Stimulated activated CD8-positive, alpha-beta memory T cell treated with anti-CD3 and anti-CD28 coated beads, Interleukin-7, amount 100 ng/mL, for 24 hours (primary cell): Measurements from ENCODE around the gene NUDT21.
"Not testable (repeated sequence)": the region's sequence is repeated elsewhere in the genome, so short reads cannot be mapped to it uniquely, and the experiment has no call there.

Experiments used
- DNase-seq: peaks from one replicate; pipeline ENCODE4 v3.0.0-alpha.2; 2020; ENCODE audit warnings: low read depth

The NUDT21 gene

DNA sequence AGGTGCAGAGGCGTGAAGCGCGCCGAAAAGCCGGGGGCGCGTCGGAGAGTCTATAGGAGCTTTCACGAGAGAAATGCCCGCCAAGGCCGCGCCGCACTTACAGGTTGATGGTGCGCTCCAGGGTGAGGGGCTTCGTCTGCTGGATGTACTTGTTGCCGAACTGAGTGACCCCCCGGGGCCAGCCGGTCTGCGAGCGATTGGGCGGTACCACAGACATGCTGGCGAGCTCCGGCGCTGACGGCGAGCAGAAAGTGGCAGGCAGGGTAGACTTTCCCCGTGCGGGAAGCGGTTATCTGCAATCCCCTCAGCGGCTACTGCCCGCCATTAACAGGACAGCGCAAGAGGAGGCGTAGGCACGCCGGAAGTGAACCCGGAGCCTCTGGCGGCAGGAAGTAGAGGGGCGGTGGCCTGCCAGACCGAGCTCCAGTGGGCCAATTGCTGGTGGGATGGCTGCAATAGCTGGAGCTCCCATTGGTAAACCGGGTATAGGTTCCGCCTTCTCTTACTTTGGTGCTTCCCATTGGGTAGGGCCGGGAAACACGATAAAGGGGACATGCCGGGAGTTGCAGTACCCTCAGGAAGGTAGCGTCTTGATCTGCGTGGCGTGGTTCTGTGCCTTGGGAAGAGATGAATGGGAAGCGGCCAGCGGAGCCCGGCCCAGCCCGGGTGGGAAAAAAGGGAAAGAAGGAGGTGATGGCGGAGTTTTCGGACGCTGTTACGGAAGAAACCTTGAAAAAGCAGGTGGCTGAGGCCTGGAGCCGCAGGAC is at the start of gene NUDT21, which contains the start of gene OGFOD1:
NUDT21 (minus strand) TSS at position 347 of the 767 bp plus-strand sequence; CDS start at position 217, 130 bp downstream.
OGFOD1 (plus strand) TSS at position 569 of the 767 bp plus-strand sequence; CDS start at position 628, 59 bp downstream.
- peak; percentile 70 for DNase-seq

DNA sequence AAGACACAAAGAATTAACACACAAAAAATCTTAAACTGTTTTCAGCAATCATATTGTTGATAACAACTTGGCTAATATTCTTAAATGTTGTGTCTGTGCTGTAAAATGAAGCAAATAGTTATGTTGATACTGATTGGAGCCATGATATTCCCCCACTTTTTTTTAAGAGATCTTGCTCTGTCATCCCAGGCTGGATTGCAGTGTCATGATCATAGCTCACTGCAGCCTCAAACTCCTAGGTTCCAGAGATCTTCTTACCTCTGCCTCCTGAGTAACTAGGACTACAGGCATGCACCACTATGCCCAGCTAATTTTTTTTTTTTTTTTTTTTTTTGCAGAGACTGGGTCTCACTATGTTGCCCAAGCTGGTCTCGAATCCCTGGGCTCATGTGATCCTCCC is 42.7 kb upstream of the NUDT21 start:
- no peak for DNase-seq

DNA sequence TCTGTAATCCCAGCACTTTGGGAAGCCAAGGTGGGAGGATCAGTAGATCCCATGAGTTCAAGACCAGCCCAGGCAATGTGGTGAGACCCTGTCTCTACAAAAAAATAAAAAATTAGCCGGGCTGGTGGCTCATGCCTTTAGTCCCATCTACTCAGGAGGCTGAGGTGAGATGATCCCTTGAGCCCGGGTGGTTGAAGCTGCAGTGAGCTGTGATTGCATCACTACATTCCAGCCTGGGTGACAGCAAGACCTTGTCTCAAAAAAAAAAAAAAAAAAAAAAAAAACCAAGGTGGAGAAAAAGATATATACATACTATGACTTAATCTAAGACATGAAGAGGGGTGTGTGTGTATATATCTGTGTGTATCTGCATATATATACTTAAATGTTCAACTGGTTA is 42.0 kb upstream of the NUDT21 start:
- DNase-seq = no peak

DNA sequence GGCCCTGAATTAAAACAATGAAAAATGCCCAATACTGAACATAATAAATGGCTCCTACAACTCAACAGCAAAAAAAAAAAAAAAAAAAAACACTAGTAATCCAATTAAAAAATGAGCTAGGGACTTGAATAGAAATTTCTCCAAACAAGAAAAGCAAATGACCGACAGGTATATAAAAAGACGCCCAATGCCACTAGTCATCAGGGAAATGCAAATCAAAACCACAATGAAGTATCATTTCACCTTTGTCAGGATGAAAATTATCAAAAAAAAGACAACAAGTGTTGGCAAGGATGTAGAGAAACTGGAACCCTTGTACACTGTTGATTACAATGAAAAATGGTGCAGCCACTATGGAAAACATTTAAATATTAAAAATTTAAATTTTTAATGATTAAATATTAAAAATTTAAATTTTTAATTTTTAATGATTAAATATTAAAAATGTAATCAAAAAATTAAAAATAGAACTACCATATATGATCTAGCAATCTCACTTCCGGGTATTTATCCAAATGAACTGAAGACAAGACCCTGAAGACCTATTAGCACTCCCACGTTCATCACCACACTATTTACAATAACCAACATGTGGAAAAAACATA is 40.6 kb upstream of the NUDT21 start:
- no peak for DNase-seq

DNA sequence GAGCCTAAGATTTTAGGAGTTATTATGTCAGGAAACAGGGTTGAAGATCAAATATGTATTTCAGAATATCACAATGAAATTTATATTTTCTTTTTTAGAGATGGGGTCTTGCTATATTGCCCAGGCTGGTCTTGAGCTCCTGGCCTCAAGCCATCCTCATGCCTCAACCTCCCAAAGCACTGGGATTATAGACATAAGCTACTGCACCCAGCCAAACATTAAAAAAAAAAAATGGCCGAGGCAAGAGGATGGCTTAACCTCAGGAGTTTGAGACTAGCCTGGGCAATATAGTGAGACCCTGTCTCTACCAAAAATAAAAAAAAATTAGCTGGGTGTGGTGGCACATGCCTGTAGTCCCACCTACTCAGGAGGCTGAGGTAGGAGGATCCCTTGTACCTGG is 37.7 kb upstream of the NUDT21 start:
- DNase-seq = not testable (repeated sequence)

DNA sequence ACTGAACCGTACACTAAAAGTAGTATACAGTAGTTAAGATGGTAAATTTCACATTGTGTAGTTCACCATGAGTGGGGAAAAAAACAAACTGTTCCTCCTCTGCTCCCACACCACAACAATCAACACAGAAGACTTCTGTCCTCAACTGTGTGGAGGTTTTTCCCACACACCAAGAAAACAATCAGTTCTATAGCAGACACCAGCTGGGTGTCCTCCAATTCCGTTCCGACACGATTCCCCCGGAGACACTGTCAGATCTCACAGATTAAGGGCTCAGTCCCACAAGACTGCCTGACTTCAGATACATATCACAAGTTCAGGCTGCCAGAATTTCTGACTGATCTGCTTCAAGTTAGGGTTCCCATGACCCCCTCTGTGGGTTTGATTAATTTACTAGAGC is 36.9 kb upstream of the NUDT21 start:
- DNase-seq = no peak

DNA sequence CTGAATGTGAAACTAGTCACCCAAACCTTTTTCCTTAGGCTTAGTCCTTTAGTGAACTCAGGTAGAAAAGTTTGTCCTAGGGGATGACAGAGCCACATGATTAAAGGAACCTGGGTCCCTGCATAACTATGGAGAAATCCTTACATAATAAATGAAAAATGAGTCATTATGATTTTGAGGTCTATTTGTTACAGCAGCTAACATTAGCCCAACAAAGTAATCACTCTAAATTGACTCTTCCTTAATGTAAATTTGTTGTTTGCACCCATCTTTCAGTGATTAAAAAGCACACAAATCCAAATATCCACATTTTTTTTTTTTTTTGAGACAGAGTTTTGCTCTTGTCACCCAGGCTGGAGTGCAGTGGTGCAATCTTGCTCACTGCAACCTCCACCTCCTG is 32.3 kb upstream of the NUDT21 start:
- no peak for DNase-seq

DNA sequence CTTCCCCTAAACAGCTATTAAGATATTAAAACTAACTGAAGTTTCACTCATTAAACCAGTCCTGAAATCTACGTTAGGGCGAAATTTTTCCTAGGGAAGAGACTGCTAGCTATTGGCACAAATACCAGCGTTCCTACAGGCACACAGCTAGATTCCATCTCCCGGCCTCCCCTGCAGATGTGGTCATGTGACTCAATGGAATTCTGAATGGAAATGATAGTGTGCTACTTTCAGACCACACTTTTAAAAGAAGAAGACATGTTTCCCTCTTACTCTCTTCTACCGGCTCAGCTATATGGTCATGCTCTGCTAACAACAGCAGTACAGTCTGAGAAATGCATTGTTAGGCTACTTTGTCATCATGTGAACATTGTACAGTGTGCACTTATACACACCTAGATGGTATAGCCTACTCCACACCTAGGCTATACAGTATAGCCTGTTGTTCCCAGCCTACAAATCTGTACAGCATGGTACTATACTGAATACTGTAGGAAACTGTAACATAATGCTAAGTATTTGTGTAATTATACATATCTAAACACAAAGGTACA is 31.6 kb upstream of the NUDT21 start:
- DNase-seq = no peak

DNA sequence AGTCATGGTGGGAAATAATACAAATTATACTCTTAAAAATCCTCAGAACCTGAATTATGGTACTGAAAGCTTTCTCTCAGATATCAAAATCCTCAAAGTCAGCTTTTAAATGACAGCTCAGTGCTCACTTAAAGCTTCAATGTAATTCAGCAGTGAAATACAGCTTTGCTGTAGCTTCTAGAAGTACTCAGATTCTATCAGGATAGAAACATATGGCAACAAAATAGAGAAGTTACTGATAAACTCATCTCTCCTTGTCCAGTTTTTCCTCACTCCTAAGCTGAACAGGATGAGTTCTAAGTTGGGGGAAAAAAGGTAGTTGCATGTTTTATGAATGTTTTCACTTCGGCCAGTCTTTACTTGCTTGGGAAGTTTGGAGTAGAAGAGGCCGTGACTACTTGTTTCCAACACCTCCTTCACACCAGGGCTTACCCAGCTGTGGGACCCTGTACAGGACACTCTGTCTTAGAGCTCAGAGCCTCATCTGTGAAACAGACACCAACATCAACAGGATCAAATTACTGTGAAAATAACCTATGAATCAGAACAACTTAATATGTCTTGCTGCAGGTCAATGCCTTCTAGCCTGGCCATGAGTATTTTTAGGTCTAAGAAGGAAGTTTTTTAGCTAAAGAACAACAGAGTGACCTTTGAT is 30.5 kb upstream of the NUDT21 start:
- DNase-seq = no peak

DNA sequence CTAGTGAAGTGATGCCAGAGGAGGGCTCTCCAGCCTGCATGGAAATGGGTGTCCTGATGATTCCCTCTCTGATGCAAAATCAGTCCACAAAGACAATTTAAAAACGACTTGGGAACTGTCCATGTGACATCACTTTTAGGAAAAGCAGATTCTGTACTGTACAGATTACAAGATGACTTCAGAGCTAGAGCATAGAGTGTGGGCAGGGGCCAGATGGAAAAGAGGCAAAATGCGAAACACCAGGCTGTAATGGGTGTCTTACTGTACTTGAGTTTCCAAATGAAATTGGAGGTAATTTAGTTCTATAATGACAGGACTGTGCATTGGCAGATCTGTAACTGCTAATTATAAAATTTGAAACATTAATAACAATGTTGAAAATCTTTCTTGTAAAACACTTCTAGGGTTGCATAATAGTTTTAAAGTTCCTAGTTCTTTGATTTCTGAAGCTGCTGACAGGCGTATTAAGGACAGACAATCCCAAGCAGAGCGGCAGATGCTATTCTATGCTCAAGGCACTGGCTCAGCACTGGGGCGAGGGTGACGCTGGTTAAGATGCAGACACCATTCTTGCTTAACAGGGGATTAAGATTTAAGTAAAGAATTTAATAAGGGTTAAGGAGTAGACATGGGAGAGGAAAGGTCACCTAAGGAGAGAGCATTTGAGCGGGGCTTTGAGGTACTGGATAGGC is 29.8 kb upstream of the NUDT21 start:
- no peak for DNase-seq

DNA sequence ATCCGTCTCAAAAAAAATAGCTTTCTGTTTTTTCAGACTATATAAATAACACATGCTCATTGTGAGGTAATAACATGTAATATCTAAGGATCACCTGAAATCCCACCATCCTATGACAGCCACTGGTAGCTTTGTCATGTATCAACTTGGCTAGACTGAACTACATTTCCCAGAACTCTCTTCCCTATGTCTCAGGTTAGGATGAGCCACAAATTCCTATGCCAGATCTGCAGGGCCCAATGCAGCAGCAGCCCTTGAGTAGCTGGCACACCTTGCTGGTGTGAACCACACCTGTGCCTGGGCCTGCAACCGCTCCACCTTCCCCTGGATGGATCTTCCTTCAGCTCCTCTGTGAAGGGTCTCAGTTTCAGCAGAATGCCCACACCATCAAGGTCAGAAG is 28.3 kb upstream of the NUDT21 start:
- no peak for DNase-seq

DNA sequence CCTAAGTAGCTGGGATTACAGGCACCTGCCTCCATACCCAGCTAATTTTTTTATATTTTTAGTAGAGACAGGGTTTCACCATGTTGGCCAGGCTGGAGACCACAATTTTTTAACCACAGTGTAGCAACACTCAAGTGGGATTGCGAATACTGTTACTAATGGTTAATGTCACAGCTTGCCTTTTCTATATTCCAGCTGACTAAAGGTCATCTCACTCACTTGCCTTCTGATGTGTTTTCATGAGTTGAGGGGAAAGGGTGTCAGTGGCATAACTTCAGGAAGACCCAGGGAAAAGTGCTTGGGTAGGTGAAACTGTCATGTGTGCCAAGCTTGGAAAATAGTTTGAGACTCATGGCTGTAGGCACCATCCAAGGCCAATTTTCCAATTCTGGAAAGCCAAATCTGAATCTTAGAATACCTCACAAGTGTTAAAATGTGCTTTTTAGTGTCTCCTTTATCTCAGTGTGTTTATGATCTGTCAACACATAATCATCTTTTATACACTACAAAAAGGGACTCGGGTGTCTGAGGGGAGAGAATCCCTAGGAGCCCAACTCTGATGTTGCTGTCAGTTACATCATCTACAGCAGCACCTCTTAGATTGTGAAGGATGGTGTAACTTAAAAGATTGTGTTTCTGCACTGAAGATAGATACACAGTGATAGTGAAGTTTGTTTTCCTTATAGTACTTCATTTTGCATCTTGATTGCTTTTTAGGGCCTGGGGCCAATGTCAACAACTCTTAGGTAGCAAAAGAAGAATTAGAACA is 27.3 kb upstream of the NUDT21 start:
- no peak for DNase-seq

DNA sequence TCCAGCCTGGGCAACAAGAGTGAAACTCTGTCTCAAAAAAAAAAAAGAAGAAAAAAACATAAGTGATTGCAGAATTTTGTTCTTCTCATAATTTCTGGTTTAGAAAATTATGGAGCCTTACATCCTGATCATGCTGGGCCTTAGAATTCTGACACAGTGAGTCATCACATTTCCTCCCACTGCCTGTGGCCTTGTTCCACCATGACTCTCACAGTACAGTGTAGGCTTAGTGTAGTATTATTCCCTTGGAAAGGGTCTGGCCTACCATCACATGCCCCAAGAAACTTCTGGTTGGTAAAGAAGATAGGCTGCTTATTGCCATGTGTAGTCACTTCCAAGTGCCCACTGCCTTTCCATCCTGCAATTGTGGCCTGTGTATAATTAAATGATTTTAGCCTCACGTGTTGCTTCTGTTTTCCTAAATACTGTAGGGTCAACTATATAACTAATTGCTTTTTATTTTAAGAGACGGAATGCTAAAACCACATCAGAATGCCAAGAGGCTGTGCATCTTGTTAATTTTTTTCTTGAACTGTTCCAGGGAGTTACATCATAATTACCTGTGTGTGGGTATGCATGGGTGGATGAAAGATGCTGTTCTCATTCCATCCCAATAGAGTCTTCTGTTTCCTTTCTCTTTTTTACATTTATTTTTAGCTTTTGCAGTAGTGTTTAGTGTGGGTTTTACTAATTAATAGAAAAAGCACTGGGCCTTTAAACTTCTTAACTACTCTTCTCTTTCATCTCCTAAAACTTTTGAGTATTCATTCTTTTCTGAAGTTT is 26.2 kb upstream of the NUDT21 start:
- DNase-seq = no peak

DNA sequence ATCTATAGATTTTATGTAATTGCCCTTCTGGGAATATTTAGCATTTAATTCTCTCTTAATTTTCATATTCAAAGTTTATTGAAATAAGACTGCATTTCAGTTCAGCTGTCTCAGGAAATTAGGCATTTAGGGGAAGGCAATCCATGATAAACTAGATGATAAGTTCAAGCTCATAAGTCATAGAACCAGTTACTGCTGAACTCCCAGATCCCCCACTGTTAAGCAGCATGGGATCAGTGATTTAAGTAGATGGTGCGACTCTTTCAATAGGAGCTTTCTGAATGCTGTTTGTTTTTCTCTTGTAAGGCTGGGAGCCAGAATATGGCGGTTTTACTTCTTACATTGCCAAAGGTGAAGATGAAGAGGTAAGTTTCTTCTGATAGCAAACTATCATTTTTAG is 24.1 kb upstream of the NUDT21 start:
- DNase-seq = no peak

DNA sequence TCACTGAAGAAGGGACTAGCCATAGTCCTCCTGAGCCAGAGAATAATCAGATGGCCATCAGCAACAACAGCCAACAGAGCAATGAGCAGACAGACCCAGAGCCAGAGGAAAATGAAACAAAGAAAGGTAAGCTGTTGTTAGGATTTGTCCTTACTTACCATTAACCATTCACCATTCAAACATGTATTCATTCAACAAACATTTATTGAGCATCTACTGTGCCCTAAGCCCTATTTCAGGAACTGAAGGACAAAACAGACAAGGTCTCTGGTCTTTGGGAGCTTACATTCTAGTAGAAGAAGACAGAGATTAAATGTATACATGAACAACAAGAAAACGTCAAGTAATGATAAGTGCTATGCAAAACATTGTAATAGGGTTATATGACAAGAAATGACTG is 19.5 kb upstream of the NUDT21 start:
- no peak for DNase-seq

DNA sequence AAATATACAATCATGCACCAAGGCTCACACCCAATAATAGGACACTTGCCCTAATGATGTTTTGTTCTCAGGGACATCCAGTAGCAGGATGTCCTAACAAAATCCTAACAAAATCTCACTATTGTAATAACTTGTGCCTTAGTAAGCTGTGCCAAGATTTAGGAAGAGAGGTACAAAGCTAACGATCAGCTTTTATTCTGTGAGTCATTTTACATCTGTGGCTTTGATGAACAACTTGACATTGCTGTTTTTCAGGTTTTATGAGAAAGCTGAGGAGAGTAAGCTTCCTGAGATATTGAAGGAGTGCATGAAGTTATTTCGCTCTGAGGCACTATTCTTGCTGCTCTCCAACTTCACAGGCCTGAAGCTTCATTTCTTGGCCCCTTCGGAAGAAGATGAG is 19.1 kb upstream of the NUDT21 start:
- DNase-seq = no peak

DNA sequence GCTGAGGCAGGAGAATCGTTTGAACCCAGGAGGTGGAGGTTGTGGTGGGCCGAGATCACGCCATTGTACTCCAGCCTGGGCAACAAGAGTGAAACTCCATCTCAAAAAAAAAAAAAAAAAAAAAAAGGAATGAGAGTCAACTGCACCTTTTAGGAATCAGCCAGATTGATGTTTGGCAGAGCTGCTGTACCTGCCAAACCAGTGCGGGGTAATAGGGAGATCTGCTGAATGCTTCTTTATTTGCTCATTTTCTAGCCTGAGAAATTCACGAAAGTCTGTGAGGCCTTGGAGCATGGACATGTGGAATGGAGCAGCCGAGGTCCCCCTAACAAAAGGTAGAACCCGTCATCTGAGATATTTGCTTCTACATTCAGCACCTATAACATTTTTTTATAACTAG is 18.6 kb upstream of the NUDT21 start:
- DNase-seq = no peak

DNA sequence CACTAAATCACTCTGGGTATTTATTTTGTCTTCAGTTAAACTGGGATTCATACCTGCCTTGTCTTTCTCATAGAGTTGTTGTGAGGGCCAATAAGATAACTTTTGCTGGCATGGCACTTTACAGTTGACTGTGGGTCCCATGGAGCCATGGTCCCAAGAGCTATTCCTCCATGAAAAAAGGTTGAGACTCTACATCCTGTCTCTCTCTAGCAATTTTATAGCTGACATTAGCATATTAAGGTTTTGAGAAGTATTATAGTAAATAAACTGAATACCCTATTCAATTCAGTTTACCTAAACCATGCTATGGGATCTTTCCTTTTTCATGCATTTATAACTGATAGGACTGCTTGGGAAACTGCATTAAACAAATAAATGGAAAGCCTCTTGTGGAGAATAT is 17.7 kb upstream of the NUDT21 start:
- DNase-seq = no peak

DNA sequence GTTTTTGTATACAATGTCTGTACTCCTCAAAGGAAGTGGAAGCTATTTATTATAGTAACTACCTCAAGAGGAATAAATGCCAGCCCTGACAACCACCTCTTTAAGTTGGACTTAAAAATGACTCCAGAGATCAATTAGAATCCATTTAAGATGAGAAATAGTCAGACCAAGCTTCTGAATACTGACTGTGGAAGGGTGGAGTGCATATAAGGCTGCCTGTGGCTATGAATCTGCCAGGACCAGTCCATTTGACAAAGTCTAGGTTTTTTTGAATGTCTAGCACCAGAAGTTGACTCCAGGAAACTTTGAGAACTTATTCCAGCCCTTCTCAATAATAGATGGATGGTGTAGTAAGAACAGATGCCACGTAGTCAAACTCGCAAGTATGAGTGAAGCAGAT is 15.2 kb upstream of the NUDT21 start:
- DNase-seq = no peak

DNA sequence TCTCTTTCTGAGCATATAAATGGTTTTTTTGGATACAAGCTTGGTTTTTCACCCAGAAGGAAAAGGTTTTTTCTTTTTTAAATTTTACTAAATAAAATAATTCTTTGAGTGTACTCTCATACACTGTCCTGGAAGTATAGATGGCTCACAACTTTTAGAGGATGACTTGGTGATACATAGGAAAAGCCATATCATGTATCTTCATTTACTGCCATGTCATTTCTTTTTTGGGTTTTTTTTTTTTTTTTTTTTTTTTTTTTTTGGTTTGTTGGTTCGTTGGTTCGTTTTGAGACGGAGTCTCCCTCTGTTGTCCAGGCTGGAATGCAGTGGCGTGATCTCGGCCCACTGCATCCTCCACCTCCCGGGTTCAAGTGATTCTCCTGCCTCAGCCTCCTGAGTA is 12.0 kb upstream of the NUDT21 start:
- no peak for DNase-seq
